Activated CD4-positive, CD25-positive, alpha-beta regulatory T cell treated with anti-CD3 and anti-CD28 coated beads, Interleukin-2, amount 50 U/mL, for 16 hours (primary cell): ENCODE data around the gene MYBBP1A.

Experiments
- DNase-seq: peaks from one replicate; pipeline ENCODE4 v3.0.0-alpha.2; 2020; ENCODE audit warnings: low read depth, low spot score

MYBBP1A gene

GRCh38 chr17:4538236-4539002 lies 16.8 kb downstream of the MYBBP1A start:
- no peak for DNase-seq

DNA sequence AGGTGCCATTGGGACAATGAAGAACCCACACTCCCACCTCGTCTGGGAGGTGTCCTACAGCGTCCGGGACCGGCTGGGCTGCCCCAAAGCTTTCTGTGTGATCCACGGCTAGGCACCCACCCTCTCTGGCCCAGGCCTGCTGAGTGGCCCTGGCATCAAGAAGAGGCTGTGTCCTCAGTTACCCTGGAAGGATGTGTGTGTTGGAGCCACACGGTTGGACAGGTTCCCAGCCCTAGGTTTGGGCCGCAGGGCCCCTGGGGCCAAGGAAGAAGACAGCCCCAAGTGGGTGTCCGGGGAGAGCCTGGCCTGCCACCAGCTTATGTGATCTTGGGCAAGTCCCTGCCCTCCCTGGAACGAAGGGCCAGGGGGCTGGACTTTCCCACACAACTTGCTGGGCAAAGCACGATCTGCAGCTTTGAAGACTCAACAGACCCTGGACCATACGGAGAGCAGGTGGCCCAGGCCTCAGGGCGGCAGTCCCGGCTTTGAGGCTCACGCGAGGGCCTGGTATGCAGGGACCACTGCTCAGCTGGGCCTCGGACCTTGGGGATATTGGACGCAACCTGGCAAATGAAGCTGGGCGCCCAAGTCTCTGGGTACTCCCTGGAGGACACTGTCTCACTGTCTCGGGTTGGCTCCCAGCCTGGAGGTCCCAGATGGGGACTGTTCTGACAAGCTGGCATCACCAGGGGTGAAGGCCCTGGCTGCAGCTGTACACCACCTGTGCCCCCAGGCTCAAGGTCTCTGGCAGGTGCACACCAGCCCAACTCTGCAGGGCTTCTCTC lies 17.5 kb downstream of the MYBBP1A start:
- no peak for DNase-seq

DNA sequence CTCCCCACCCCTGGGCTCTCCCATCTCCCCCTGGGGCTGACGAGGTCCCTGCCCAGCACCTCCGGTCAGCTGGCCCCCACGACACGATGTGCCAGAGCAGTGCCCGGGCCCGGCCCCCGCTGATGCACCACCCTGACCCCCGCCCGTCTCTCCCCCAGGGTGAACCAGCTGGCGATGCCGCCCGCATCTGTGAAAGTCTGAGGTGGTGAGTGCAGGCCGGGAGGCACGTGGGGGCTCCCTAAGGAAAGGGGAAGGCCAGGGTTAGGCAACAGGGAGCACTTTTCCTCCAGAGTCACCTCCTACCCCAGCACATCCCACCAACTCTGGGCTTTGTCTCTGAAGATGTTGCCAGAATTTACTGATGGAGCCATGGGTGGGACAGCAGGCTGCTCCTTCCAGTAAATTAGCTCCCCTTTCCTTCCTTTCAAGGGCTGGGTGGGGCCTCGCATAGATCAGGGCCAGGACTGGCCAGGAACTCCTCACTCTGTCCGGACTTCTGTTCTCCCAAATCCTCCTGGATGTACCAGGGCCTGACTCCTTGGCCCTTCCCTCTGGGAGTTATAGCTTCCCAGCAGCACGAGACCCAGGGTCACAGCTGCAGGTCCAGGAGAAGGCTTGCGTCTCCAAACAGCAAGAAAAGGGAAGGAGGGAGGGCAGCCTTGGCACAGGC lies 18.3 kb downstream of the MYBBP1A start:
- no peak for DNase-seq

- no peak for DNase-seq
Observed at GRCh38 chr17:4536259-4536741, 18.9 kb downstream of the MYBBP1A start.

DNA sequence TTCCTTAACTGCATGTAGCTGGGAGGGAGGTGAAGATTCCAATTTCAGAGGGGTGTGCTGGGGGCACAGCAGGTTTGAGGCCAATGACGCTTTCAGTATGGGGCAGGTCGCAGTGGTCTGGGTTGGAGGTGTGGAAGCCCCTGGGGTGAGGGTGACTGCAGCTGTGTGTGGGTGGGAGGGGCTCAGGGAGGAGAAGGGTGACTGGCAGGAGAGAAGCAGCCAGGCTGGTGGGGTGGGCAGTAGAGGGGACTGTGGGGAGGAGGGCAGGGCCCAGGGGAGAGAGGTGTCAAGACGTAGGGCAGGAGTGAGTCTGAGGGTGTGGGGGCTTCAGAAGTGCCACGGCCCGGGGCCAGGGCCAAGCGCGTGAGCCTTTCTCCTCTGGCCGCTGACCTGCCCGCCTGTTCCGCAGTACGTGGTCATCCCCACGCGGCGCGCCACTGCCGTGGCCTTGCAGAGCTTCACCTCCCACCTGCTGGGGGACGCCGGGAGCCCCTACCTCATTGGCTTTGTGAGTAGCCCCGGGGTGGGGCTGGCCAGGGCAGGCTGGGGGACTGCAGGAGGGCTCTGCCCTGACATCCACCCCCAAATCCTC lies 19.4 kb downstream of the MYBBP1A start:
- no peak for DNase-seq

- DNase-seq = no peak
Observed at GRCh38 chr17:4534928-4535666, 20.1 kb downstream of the MYBBP1A start.

DNA sequence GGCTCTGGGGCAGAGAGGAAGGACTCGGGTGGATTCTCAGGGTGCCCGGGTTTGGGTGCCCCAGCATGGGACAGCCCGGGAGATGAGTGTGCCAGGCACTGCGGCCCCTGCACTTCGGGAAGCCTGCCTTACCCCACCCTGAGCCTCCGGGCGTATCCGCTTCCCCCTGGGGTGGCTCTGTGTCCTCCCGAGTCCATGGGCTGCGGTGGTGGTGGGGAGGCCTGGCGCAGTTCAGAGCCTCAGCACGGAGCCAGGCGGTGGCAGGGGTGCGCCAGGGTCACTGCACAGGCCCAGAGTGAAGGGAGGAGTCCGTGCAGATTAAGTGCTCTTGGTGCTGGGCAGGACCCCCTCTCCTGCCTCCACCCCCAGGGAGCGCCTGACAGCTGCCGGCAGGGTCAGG lies 20.7 kb downstream of the MYBBP1A start:
- DNase-seq = no peak

- no peak for DNase-seq
Observed at GRCh38 chr17:4533523-4534504, 21.4 kb downstream of the MYBBP1A start.

GRCh38 chr17:4532860-4533522 lies 22.2 kb downstream of the MYBBP1A start:
- DNase-seq = no peak

DNA sequence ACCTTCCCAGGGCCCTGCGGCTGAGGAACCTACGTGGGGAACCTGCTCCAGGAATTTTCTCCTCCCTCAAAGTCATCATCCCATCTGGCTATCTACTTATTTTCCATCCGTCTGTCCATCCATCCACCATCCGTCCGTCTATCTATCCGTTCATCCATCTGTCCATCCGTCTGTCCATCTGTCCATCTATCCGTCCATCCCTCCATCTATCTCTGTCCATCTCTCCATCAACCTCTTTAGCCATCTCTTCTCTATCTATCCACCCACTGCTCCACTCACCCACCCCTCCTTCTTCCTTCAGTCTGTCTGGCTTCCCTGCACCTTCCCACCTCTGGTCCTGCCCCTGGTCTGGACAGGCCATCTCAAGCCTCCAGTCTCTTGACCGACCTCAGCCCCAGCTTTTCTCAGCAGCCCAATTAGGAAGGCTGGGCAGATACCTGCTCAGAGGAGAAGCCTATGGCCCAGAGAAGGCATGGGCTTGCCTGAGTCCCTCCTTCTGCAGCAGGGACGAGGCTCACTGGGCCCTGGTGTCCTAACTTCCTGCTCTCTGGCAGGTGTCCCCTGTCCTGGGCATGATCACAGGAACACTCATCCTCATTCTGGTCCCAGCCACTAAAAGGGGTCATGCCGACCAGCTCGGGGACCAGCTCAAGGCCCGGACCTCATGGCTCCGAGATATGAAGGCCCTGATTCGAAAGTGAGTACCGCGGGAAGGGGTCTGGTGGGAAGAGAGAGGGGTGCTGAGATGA lies 23.0 kb downstream of the MYBBP1A start:
- DNase-seq = no peak

DNA sequence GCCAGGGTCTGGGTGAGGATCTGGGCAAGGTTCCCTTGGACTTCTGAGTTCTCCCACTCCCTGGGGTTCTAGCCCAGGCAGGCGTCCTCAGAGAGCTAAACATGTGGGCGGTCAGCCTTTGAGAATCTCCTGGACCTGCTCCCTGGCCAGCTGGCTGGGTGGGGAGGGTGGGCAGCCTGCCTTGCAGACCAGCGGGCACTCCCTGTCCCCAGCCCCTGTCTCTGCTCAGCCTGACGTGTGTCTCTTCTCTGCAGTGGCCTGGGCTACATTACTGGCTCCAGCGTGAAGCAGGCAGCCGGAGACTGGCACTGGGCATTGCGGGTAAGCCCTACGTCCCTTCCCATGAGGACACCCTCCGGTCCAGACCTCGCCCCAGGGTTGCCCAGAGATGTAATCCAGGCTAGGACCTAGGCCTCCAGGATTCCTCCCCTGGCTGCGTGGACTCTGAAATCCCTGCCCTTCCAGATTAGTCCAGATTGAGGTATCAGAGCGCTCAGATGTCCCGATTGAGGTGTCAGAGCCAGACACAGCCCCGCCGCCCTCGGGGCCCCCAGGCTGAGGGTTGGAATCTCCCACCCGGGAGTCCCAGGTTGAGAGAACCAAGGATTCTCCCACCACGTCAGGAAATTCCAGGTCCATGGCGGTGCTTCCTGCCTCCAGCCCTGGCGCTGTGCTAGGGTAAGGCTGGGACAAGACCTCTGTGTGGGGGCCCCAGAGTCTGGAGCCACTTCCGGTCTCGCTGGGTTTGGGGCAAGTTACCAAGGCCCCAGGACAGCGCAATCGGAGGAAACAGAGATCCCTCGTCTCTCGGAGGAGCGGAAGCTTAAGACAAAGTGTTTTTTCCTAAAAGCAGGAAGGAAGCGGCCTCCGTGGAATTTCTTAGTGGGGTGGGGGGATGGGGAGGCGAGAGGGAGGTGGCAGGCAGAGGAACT lies 24.1 kb downstream of the MYBBP1A start:
- no peak for DNase-seq

DNA sequence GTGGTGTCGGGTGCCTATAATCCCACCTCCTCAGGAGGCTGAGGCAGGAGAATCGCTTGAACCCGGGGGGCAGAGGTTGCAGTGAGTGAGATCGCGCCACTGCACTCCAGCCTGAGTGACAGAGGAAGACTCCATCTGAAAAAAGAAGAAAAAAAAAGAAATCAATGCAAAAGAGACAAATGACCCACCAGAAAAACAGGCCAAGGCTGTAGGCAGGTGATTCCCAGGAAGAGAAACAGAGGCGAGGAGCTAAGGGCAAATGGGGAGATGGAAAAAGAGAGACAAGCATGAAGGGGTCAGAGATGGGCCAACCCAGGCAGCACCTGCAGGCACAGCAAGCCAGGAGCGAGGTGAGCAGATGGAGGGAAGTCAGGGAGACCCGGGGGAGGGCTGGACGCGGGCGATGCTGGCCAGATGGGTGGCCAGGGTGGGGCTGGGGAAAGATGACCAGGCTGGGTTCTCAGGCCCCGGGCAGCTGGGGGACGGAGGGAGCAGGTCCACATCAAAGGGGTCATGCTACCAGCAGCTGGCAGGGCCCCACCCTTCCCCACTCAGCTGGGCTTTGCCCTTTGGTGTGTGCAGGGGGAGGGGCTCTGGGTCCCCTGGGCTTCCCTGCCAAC lies 25.5 kb downstream of the MYBBP1A start:
- DNase-seq = no peak

DNA sequence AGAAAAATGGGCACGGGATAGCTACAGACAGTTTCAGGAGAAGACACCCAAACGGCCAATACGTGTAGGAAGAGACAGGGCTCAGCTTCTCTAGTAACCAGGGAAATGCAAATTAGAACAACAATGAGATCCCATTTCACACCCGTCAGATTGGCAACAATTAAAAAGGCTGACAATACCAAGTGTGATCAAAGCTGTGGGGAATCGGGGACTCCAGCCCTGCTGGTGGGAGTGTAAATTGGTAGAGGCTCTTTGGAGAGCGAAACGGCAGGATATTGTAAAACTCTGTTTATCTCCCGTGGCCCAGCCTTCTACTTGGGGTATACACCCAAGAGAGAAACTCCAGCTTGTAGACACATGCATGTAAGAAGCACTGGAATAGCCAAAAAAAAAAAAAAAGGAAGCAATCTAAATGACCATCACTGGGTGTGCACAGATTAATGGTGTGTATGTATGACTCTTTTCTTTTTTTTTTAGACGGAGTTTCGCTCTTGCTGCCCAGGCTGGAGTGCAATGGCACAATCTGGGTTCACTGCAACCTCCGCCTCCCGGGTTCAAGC lies 27.5 kb downstream of the MYBBP1A start:
- no peak for DNase-seq

- no peak for DNase-seq
Observed at GRCh38 chr17:4527134-4527533, 28.1 kb downstream of the MYBBP1A start.

GRCh38 chr17:4525691-4526397 lies 29.3 kb downstream of the MYBBP1A start:
- no peak for DNase-seq

DNA sequence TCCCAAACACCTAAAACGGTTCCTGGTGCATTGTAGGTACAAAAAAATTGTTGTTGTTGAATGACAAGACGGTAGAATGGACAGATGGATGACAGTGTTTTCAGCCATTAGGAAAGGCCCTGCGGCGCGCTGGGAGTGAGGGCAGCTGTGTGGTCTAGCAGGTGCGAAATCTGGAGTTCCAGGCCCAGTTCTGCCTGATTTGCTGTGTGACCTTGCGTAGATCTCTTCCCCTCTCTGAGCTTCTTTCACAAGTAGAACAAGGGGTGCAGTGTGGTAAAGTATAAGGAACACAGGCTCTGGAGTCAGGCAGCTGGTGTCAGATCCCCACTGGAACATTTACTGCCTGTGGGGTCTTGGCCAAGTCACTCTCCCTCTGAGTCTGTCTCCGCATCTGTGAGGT lies 31.2 kb downstream of the MYBBP1A start:
- DNase-seq = no peak
